Testis (tissue), 3 donors: Measurements from ENCODE around the gene COL4A2. TPM values are rescaled to one million over a fixed set of nuclear protein-coding genes. Genes with fewer than 3 reads are reported as not detected.

ENCODE experiments used
- DNase-seq: peaks from one replicate; pipeline ENCODE4 v3.0.0-alpha.2; 2019
- H3K27ac ChIP-seq, 2 donors: fragments of 200-600 bp; sonication (generic); one replicate each; pipeline ENCODE4 v1.5.1; 2019
- H3K27me3 ChIP-seq: fragments of 200-600 bp; sonication (generic); one replicate; pipeline ENCODE4 v1.5.1; 2019
- H3K36me3 ChIP-seq: fragments of 200-600 bp; sonication (generic); one replicate; pipeline ENCODE4 v1.5.1; 2017; ENCODE audit warnings: low read depth; ENCODE audit errors: missing control alignments
- H3K4me1 ChIP-seq: fragments of 200-600 bp; sonication (generic); one replicate; pipeline ENCODE4 v1.5.1; 2019
- H3K4me3 ChIP-seq, 2 donors: fragments of 200-600 bp; sonication (generic); one replicate each; pipeline ENCODE4 v1.5.1; 2017 to 2019
- H3K9me3 ChIP-seq: fragments of 200-600 bp; sonication (generic); one replicate; pipeline ENCODE4 v1.5.1; 2017
- POLR2A ChIP-seq: fragments of 450-650 bp; IDR thresholded peaks from one replicate; pipeline ENCODE4 v1.6.1; 2017; ENCODE audit warnings: antibody characterized with exemption, mild to moderate bottlenecking, moderate library complexity
- WGBS, 2 donors: methylation state at CpG; one replicate each; pipeline ENCODE4 v1.1.5; 2018; 5-methylcytosine and 5-hydroxymethylcytosine counted together
- intact Hi-C: fragments of 100-400 bp; cut with DNase I; formaldehyde crosslinking; loops from one replicate; pipeline ENCODE4 v1.15.1; 2023; ENCODE audit warnings: low total_unique reads
- polyA plus RNA-seq: library from polyadenylated mRNA; stranded (reverse); fragments of 350-450 nt; fragmentation: Illumina TruSeq; extraction: RNeasy Lipid Tissue Mini Kit (QIAGEN cat#74804); gene quantifications from one replicate; pipeline ENCODE4 v1.2.3, GENCODE V29; 2014; ENCODE audit warnings: low read depth, low replicate concordance; ENCODE audit not compliant: insufficient read depth
- total RNA-seq, 2 donors: library from RNA; depleted of rRNA; stranded (reverse); fragments of >200 nt; gene quantifications; one replicate each; pipeline ENCODE4 v1.2.3, GENCODE V29; 2016
- TF ChIP-seq, protein P1 (sequence below), 3 experiments: fragments of 450-650 bp in 2 of 3; fragments of 200-600 bp in 1 of 3; sonication (generic) in 1 of 3; IDR thresholded peaks; one replicate each; pipeline ENCODE4 v1.5.1; 2016 to 2019; ENCODE audit warnings: antibody characterized with exemption in 3 of 3, mild to moderate bottlenecking in 2 of 3, moderate library complexity in 1 of 3

The COL4A2 gene
- total and polyA plus RNA-seq, 3 donors from 2014 or later, result 69.1 to 89.9 (median 81.0) TPM

DNA sequence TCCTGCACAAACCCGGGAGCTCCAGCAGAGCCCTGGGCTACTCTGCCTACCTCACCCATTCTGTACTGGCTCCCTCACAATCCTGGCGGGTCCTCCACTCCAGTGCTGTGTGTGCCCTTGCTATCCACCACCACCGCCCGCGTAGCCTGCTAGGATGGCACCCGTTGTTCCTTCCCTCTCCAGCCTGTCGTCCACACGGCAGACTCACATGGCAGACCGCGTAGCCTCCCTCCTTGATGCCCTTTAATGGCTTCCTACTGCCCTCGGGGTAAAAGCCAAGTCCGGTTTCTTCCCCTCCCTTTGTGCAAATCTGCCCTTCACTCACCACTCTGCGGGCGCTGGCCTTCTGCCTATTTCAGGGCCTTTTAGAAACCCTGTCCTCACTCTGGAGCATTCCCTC is 147.9 kb downstream of the COL4A2 start:
- no peak overlapping the region for H3K27ac ChIP-seq
- intact Hi-C loops, result no loop called here
- no peaks in the 10 kb centered on the region for H3K9me3 ChIP-seq
- no peaks in the 10 kb centered on the region for H3K27me3 ChIP-seq
- H3K36me3 ChIP-seq, result no peaks in the 10 kb centered on the region
- no peak for TF ChIP-seq POLR2A
- TF ChIP-seq, protein P1, sequence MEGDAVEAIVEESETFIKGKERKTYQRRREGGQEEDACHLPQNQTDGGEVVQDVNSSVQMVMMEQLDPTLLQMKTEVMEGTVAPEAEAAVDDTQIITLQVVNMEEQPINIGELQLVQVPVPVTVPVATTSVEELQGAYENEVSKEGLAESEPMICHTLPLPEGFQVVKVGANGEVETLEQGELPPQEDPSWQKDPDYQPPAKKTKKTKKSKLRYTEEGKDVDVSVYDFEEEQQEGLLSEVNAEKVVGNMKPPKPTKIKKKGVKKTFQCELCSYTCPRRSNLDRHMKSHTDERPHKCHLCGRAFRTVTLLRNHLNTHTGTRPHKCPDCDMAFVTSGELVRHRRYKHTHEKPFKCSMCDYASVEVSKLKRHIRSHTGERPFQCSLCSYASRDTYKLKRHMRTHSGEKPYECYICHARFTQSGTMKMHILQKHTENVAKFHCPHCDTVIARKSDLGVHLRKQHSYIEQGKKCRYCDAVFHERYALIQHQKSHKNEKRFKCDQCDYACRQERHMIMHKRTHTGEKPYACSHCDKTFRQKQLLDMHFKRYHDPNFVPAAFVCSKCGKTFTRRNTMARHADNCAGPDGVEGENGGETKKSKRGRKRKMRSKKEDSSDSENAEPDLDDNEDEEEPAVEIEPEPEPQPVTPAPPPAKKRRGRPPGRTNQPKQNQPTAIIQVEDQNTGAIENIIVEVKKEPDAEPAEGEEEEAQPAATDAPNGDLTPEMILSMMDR (IDR thresholded peaks at IDR 0.05), result no peak
- no peak overlapping the region for H3K4me3 ChIP-seq
- DNase-seq, result no peak
- no peaks in the 10 kb centered on the region for H3K4me1 ChIP-seq
- WGBS, 2 donors, result 81 to 88% methylated on average over 14 of the region's 14 CpGs

DNA sequence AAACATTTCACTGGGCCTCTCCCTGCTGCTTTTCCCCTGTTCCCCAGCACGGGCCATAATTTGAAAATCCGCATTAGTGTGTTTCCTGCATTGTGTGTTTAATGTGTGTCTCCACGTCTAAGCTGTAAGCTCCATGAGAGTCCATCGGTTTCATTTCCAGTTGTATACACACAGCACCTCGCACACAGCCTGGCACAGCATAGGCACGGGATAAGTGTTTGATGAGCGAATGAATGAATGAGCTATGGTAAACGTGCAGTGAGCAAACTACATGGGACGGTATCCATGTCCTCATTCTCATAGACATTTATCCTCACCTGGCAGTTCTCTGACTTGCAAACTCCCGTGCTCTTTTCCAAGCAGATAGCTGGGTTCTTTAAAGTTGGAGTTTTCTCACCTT is 148.4 kb downstream of the COL4A2 start:
- H3K27ac ChIP-seq, result no peak overlapping the region

DNA sequence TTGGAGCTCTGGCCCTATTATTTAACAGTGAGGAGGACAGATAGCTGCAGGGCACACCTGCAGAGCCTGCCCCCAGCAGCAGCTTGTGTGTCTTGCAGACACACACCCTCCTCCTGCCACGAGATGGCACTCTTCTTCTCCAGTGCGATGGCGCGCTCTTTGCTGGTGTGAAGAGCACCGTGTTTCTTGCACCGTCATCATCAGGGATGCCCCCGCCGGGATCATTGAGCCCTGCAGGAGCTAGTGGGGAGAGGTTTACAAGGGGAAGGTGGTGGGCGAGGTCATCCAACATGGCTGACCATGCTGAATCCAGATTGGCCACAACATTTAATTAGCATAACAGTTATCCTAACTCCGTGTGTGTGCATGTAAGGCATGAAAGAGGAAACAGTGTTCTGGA is 148.9 kb downstream of the COL4A2 start:
- intact Hi-C loops, result no loop called here
- Histone ChIP-seq H3K27me3 (no peaks in the 10 kb centered on the region), H3K36me3 (no peaks in the 10 kb centered on the region), H3K4me3 (no peak overlapping the region), H3K9me3 (no peaks in the 10 kb centered on the region), H3K4me1 (no peaks in the 10 kb centered on the region), H3K27ac (no peak overlapping the region)
- TF ChIP-seq POLR2A, result no peak
- TF ChIP-seq, protein P1 (IDR thresholded peaks at IDR 0.05), result peak; percentile 68 to 78 (median 74)
- WGBS, 2 donors, result 33 to 60% methylated on average over 10 of the region's 10 CpGs
- peak; percentile 90 for DNase-seq

More for the DNA sequence above, 148.4 kb downstream of the COL4A2 start:
- Histone ChIP-seq H3K4me1 (no peaks in the 10 kb centered on the region), H3K27me3 (no peaks in the 10 kb centered on the region), H3K36me3 (no peaks in the 10 kb centered on the region), H3K4me3 (no peak overlapping the region), H3K9me3 (no peaks in the 10 kb centered on the region)
- TF ChIP-seq, protein P1 (IDR thresholded peaks at IDR 0.05), result no peak
- no peak for TF ChIP-seq POLR2A
- WGBS, 2 donors, result 78 to 80% methylated on average over 9 to 10 of the region's 10 CpGs
- DNase-seq, result no peak
- intact Hi-C loops, result no loop called here

DNA sequence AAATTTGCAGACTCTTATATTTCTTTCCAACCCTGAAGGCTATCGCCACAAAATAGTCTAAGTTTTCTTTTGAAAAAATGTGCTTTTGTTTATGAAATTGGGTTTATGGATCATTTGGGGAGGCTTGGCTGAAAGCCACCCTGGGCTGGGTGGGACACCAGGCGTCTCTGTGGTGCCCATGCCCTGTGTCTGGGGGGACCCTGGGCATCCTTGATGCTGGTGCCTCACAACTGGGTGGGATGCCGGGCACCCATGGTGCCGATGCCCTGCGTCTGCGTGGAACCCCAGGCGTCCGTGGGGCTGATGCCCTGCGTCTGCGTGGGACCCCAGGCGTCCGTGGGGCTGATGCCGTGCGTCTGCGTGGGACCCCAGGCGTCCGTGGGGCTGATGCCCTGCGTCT is 149.5 kb downstream of the COL4A2 start:
- Histone ChIP-seq H3K9me3 (no peaks in the 10 kb centered on the region), H3K27ac (no peak overlapping the region), H3K27me3 (no peaks in the 10 kb centered on the region), H3K4me1 (no peaks in the 10 kb centered on the region), H3K4me3 (no peak overlapping the region), H3K36me3 (no peaks in the 10 kb centered on the region)
- TF ChIP-seq POLR2A, result no peak
- TF ChIP-seq, protein P1 (IDR thresholded peaks at IDR 0.05), result no peak
- 84 to 90% methylated on average over 2 to 14 of the region's 18 CpGs for WGBS, 2 donors
- no peak for DNase-seq
- intact Hi-C loops, result no loop called here

DNA sequence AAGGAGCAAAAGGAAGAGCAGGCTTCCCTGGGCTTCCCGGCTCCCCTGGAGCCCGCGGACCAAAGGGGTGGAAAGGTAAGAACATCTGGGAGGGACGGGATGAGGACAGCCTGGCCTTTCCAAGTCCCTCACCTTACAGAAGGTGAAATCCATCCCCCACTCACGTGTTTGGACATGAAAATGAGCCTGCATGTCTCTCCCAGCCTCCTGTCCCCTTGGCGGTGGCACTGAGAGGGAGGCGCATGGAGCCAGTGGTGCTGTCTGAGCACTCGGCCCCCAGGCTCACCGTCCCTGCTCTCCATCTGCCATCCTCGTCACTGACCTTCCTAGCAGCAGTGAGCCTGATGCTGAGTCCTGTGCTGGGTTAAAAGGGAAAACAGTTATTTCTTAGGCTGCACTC is 150.3 kb downstream of the COL4A2 start:
- no peak overlapping the region for H3K27ac ChIP-seq
- no peaks in the 10 kb centered on the region for H3K27me3 ChIP-seq
- no peak overlapping the region for H3K4me3 ChIP-seq
- no peak for TF ChIP-seq POLR2A
- TF ChIP-seq, protein P1 (IDR thresholded peaks at IDR 0.05), result no peak
- DNase-seq, result no peak
- no peaks in the 10 kb centered on the region for H3K9me3 ChIP-seq
- no peaks in the 10 kb centered on the region for H3K4me1 ChIP-seq
- intact Hi-C loops, result no loop called here
- WGBS, 2 donors, result 96% methylated on average over 7 to 10 of the region's 10 CpGs
- H3K36me3 ChIP-seq, result no peaks in the 10 kb centered on the region
